ENCODE data around the gene DUSP2.
"Not testable (repeated sequence)": the region's sequence is repeated elsewhere in the genome, so short reads cannot be mapped to it uniquely, and the experiment has no call there.

DUSP2 gene

DNA sequence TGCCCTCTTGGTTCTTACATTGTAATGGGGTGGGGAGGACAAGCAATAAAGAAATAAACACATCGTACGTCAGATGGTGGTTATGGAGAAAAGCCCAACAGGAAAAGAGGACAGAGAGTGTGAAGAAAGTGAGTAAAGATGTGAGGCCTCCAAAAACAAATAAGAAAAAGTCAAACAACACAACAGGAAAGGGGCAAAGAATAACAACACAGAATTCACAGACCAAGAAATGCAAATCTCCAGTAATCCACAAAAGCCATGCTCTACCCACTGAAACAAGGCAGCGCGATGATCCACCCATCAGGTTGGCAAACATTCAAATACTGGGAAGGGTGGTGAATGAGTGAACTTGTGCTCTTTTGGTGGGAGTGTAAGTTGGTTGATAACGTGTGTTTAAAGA lies 16.7 kb upstream of the DUSP2 start:
- WGBS, 2 experiments (ENCODE audit: insufficient coverage in 2 of 2): 86 to 100% methylated on average over 1 to 2 of the region's 5 CpGs
- H3K4me3 ChIP-seq (ENCODE audit: extremely low read depth, insufficient read depth, low read length, poor library complexity, severe bottlenecking): no peak overlapping the region
- H3K27ac ChIP-seq (ENCODE audit: low read depth, low read length, severe bottlenecking): no peak overlapping the region
- H3K4me1 ChIP-seq (ENCODE audit: control insufficient read depth, insufficient read depth, low read length, poor library complexity, severe bottlenecking): no peaks in the 10 kb centered on the region
- no peaks in the 10 kb centered on the region for H3K36me3 ChIP-seq (ENCODE audit: control insufficient read depth, insufficient read depth, low read length)
- no peaks in the 10 kb centered on the region for H3K9me3 ChIP-seq (ENCODE audit: control insufficient read depth, low read length)

DNA sequence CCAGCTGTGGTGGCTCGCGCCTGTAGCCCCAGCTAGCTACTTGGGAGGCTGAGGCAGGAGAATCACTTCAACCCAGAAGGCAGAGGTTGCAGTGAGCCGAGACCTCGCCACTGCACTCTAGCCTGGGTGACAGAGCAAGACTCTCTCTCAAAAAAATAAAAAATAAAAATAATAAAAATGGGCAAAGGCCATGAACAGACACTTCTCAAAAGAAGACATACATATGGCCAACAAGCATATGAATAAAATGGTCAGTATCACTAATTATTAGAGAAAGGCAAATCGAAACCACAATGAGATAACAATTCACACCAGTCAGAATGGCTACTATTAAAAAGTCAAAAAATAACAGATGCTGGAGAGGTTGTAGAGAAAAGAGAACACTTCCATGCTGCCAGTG lies 15.1 kb upstream of the DUSP2 start:
- H3K9me3 ChIP-seq (ENCODE audit: control insufficient read depth, low read length); H3K4me3 ChIP-seq (ENCODE audit: extremely low read depth, insufficient read depth, low read length, poor library complexity, severe bottlenecking); H3K4me1 ChIP-seq (ENCODE audit: control insufficient read depth, insufficient read depth, low read length, poor library complexity, severe bottlenecking); H3K36me3 ChIP-seq (ENCODE audit: control insufficient read depth, insufficient read depth, low read length); H3K27ac ChIP-seq (ENCODE audit: low read depth, low read length, severe bottlenecking): not testable (repeated sequence)
- WGBS, 2 experiments (ENCODE audit: insufficient coverage in 2 of 2): no CpG with 5 or more reads among the region's 5 CpGs

DNA sequence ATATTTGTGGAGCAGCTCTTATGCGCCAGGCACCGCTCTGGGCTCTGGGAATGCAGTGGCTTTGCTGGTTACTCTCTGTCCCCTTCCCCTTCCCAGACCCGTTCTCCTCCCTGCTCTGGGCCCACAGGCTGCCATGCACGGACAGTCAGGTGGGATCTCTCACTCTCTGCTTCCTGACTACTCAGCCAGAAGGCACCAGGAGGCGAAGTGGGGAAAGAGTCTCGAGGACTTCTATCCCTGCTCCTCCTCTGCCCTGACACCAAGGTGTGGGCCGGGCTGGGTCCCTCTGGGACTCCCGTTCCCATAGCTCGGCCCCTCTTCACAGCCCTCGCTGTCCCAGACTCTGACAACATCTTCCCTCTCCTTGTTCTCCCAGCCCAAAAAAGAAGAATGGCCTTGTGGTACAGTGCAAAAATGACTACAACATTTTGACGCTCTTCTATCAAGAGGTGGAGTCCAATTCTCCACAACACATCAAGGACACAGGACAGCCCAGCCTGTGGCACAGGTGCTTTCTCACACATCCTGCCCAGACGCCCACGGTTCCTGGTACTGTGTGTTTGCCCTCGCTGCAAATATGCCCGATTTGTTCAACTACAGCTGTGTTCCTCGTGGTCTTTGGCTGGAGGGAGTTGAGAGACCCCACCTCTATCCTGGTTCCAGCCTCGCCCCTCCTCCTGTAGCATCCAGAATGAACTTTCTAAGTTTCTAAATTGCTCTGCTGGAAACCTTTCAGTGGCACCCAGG lies 14.0 kb upstream of the DUSP2 start:
- Histone ChIP-seq H3K4me3 (ENCODE audit: extremely low read depth, insufficient read depth, low read length, poor library complexity, severe bottlenecking) (no peak overlapping the region), H3K9me3 (ENCODE audit: control insufficient read depth, low read length) (no peaks in the 10 kb centered on the region), H3K36me3 (ENCODE audit: control insufficient read depth, insufficient read depth, low read length) (no peaks in the 10 kb centered on the region), H3K4me1 (ENCODE audit: control insufficient read depth, insufficient read depth, low read length, poor library complexity, severe bottlenecking) (no peaks in the 10 kb centered on the region), H3K27ac (ENCODE audit: low read depth, low read length, severe bottlenecking) (no peak overlapping the region)
- WGBS, 2 experiments (ENCODE audit: insufficient coverage in 2 of 2): 86 to 91% methylated on average over 13 to 15 of the region's 17 CpGs

DNA sequence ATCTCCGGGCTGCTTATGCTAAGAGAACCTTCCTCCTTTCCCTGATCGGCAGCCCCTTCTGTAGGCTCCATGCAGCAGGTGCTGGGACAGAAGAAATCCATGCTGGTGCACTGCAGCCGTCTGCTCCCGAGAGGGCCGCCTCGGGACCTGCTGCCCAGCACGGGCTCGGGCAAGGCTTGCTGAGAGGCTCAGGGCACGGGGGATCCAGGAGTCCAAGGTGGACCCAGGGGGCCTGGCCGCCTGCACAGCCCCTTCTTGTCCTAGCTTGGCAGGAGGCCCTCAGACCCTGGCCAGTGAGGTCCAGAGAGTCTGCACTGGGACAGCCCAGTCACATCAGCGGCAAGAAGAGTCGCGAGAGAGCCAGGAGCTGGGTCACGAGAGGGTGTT lies 13.3 kb upstream of the DUSP2 start:
- Histone ChIP-seq H3K36me3 (ENCODE audit: control insufficient read depth, insufficient read depth, low read length) (no peaks in the 10 kb centered on the region), H3K4me1 (ENCODE audit: control insufficient read depth, insufficient read depth, low read length, poor library complexity, severe bottlenecking) (no peaks in the 10 kb centered on the region), H3K27ac (ENCODE audit: low read depth, low read length, severe bottlenecking) (no peak overlapping the region), H3K4me3 (ENCODE audit: extremely low read depth, insufficient read depth, low read length, poor library complexity, severe bottlenecking) (no peak overlapping the region), H3K9me3 (ENCODE audit: control insufficient read depth, low read length) (no peaks in the 10 kb centered on the region)
- WGBS, 2 experiments (ENCODE audit: insufficient coverage in 2 of 2): 87 to 91% methylated on average over 12 to 14 of the region's 14 CpGs

DNA sequence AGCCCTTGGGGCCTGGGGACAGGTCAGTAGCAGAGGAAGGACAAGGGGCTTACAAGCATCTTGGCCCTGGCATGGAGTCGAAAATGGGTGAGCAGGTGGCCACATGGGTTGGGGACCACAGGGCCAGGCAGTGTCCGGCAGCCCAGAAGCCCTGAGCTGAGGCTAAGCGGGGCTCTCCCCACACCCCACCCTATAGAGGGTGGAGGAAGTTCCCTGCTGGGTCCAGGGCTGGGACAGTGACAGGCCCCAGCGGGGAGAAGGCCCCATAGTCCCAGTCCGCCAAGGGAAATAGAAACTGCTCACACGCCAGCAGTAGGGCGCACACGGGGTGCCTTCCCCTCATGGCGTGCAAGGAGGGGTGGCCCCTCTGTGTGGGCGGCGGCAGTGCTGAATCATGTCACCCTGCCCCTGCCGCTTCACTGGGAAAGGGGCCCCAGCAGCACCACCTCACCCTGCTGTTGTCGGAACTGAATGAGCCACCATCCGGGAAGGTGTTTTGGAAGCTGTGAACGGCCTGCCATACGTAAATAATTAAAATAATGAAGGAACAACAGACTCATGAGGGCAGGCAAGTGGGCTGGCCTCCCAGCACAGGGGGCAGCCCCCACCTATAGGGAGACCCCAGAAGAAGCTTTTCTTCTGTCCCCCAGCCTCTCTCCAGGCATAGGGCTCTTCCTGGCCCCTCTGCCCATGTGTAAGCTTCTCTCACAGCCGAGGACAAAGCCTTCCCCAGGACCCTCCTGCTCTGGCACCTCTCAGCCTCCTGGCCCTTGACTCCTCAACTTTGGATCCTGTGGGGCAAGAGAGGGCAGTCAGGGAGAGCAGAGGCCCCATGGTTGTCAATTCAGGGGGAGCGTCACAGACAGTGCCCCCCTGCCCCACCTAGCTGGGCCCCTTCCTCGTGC lies 12.7 kb upstream of the DUSP2 start:
- H3K9me3 ChIP-seq (ENCODE audit: control insufficient read depth, low read length): no peaks in the 10 kb centered on the region
- H3K4me1 ChIP-seq (ENCODE audit: control insufficient read depth, insufficient read depth, low read length, poor library complexity, severe bottlenecking): no peaks in the 10 kb centered on the region
- H3K4me3 ChIP-seq (ENCODE audit: extremely low read depth, insufficient read depth, low read length, poor library complexity, severe bottlenecking): no peak overlapping the region
- H3K27ac ChIP-seq (ENCODE audit: low read depth, low read length, severe bottlenecking): no peak overlapping the region
- no peaks in the 10 kb centered on the region for H3K36me3 ChIP-seq (ENCODE audit: control insufficient read depth, insufficient read depth, low read length)
- WGBS, 2 experiments (ENCODE audit: insufficient coverage in 2 of 2): 79 to 88% methylated on average over 9 to 14 of the region's 19 CpGs

DNA sequence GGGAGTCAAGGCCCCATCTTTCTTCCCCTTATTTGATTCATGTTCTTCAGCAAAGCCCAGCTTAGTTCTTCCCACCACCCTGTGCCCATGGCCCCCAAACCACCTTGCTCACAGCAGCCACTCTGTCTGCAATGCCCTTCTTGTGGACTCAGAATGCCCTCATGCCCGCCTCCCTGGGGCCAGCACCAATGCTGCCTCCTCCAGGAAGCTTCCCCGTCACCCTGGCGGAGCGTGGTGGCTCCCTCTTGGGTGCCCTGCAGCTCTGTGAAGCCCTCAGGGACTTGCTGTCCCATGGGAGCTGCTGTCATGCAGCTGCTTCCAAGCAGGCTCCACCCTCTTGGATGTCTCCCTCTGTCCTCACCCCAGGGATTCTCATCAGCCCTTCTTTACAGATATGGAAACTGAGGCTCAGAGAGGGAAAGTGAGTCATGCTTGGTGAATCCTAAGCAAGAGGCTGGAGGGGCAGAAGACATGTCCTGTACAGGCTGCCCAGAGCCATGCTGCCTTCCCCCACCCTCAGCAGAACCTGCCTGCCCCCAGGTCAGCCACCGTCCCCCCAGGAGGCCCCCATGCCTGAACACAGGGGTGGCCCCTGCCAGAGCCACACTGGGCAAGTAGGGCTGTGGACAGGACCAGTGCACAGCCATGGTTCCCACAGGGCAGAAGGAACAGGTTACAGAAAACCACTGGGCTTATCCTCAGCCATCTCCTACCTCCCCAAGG lies 11.8 kb upstream of the DUSP2 start:
- no peaks in the 10 kb centered on the region for H3K36me3 ChIP-seq (ENCODE audit: control insufficient read depth, insufficient read depth, low read length)
- no peak overlapping the region for H3K4me3 ChIP-seq (ENCODE audit: extremely low read depth, insufficient read depth, low read length, poor library complexity, severe bottlenecking)
- no peaks in the 10 kb centered on the region for H3K9me3 ChIP-seq (ENCODE audit: control insufficient read depth, low read length)
- H3K4me1 ChIP-seq (ENCODE audit: control insufficient read depth, insufficient read depth, low read length, poor library complexity, severe bottlenecking): no peaks in the 10 kb centered on the region
- 97 to 98% methylated on average over 5 of the region's 5 CpGs for WGBS, 2 experiments (ENCODE audit: insufficient coverage in 2 of 2)
- H3K27ac ChIP-seq (ENCODE audit: low read depth, low read length, severe bottlenecking): no peak overlapping the region

DNA sequence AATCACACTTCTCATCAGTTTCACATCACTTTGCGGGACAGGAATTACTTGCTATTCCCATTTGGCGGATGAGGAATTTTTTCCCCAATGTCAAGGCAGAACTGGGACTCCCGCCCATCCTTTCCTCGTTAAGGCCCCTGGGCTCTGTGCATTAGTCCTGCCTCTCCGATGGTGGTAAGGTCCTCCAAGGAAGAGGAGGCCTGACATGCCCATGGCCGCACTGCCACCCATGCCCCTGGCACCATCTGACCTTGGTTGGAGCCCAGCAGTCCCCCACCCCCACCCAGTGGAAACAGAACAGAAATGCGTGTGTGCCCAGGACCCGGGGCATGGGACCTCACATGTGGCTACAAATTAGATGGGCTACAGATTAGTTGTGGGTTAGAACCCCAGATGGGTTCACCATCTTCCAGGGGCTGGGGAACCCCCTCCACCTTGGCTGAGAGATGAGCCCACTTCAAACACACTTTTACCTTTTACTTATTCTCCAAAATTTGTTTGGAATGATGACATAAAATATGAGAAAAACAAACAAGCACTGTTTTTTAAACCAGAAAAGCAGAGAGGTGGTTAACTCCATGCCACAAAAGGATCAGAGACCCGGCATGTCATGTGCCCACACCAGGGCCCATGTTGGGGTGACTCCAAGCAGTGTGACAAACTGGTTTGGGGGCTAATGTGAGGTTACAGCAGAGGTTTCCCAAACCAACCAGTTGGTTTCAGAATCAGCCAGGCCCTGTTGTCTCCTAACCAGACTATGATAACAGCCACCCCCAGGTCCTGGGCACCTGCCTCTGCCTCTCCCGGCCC lies 11.0 kb upstream of the DUSP2 start:
- Histone ChIP-seq H3K27ac (ENCODE audit: low read depth, low read length, severe bottlenecking) (no peak overlapping the region), H3K4me1 (ENCODE audit: control insufficient read depth, insufficient read depth, low read length, poor library complexity, severe bottlenecking) (no peaks in the 10 kb centered on the region), H3K36me3 (ENCODE audit: control insufficient read depth, insufficient read depth, low read length) (no peaks in the 10 kb centered on the region), H3K4me3 (ENCODE audit: extremely low read depth, insufficient read depth, low read length, poor library complexity, severe bottlenecking) (no peak overlapping the region), H3K9me3 (ENCODE audit: control insufficient read depth, low read length) (no peaks in the 10 kb centered on the region)
- WGBS, 2 experiments (ENCODE audit: insufficient coverage in 2 of 2): 89 to 94% methylated on average over 6 to 9 of the region's 10 CpGs

DNA sequence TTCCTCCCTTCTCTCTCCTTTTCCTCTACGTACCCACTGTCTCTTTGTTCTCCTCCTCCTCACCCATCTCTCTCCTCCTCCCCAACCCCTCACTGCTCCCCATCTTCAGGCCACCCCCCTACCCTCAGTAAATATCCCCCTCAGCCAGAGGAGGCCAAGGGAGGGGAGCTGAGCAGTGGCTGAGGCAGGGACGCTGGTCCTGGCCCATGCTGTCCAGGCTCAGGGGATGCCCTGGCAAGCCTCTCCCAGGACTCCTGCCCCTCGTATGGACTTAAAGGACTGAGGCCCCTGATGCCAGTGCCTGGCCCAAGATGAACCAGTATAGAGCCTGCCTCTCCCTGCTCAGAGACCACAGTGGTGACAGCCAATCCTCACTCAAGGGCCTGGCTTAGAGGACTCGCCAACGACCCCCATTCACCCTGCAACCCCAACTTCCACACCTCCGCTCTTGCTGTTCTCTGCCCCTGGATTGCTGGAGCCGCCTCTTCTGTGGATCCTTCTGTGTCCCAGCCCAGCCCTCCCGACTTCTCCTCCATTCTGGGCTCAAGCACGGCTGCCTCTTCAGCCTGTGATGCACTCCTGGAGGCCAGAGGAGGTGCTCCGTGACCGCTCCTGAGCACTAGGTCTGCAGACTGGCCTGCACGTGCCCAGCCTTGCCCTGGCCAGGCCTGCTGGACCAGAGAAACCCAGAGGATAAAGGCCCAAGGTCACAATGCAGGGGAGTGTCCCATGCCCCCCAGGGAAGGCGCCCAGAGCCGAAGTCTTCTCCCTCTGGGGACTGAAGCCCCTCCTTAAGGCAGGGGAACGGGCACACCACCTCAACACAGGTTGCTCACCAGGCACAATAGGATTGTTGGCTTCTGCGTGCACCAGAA lies 9.5 kb upstream of the DUSP2 start:
- Histone ChIP-seq H3K9me3 (ENCODE audit: control insufficient read depth, low read length) (no peaks in the 10 kb centered on the region), H3K4me3 (ENCODE audit: extremely low read depth, insufficient read depth, low read length, poor library complexity, severe bottlenecking) (no peak overlapping the region), H3K4me1 (ENCODE audit: control insufficient read depth, insufficient read depth, low read length, poor library complexity, severe bottlenecking) (no peaks in the 10 kb centered on the region), H3K27ac (ENCODE audit: low read depth, low read length, severe bottlenecking) (no peak overlapping the region), H3K36me3 (ENCODE audit: control insufficient read depth, insufficient read depth, low read length) (no peaks in the 10 kb centered on the region)
- 80 to 85% methylated on average over 12 to 16 of the region's 16 CpGs for WGBS, 2 experiments (ENCODE audit: insufficient coverage in 2 of 2)

DNA sequence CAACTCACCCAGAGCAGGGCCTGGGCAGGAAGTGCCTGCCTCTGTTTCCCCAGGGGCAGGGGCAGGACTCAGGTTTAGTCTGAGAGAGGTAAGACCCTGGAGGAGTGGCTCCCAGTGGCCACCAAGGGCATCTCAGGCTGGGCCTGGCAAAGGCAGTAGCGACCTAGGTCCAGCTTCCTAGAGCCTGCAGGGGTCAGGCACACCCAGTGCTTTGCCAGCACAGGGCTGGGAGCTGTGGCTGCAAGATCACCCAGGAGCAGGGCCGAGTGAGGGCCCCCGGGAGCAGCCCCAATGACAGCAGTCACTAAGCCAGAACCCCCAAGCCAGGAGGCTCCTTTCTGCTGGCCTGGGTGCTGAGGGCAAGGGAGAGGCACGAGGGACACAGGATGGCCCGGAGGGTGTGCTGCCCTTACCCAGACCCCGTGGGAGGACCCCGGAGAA lies 8.8 kb upstream of the DUSP2 start:
- Histone ChIP-seq H3K27ac (ENCODE audit: low read depth, low read length, severe bottlenecking) (no peak overlapping the region), H3K4me3 (ENCODE audit: extremely low read depth, insufficient read depth, low read length, poor library complexity, severe bottlenecking) (no peak overlapping the region)
- WGBS, 2 experiments (ENCODE audit: insufficient coverage in 2 of 2): 83 to 85% methylated on average over 6 of the region's 7 CpGs

More for the DNA sequence above, 8.8 kb upstream of the DUSP2 start:
- H3K4me1 ChIP-seq (ENCODE audit: control insufficient read depth, insufficient read depth, low read length, poor library complexity, severe bottlenecking): peaks cover 2% of the 10 kb centered on the region
- no peaks in the 10 kb centered on the region for H3K36me3 ChIP-seq (ENCODE audit: control insufficient read depth, insufficient read depth, low read length)
- H3K9me3 ChIP-seq (ENCODE audit: control insufficient read depth, low read length): no peaks in the 10 kb centered on the region

All from mesodermal cell (in vitro differentiated cells).